Right lung (tissue), 5 donors: ENCODE measurements around the gene GOLGA8B. TPM values are rescaled to one million over a fixed set of nuclear protein-coding genes. Genes with fewer than 3 reads are reported as not detected.
"Not testable (repeated sequence)": the region's sequence is repeated elsewhere in the genome, so short reads cannot be mapped to it uniquely, and the experiment has no call there.

Experiments
- DNase-seq, 2 donors: peaks; one replicate each; pipeline ENCODE4 v3.0.0-alpha.2; 2013
- polyA plus RNA-seq, 5 donors: library from polyadenylated mRNA; unstranded; fragments of 120-200 nt; gene quantifications; one replicate each; pipeline versions ENCODE4 v1.2.1 to v1.2.3, GENCODE V29; 2013; ENCODE audit warnings: inconsistent platforms in 1 of 5, low replicate concordance in 1 of 5; ENCODE audit not compliant: insufficient read length in 5 of 5, insufficient read depth in 1 of 5

The GOLGA8B gene
- polyA plus RNA-seq, 5 donors, result 108 to 251 (median 201) TPM

GRCh38 chr15:34564711-34565110 is 18.7 kb downstream of the GOLGA8B start:
- not testable (repeated sequence) for DNase-seq

DNA sequence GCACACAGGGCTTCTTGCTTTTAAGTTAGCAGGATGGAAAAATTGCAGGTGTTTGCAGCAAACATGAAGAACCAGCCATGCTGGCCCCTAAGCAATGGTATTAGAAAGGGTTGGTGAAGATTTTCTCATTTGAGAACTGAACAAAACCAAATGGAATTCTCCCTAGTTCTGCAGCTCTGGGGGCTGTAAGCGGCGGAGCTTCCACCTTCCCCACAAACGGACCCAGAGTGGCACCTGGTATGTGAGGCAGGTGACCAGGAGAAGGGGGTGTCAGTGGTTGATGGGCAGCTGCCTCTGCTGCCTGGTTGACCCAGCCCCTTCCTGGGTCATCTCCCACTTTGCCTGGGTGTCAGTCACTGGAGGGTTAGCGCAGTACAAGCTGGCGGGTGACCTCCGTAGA is 22.6 kb downstream of the GOLGA8B start:
- not testable (repeated sequence) for DNase-seq

GRCh38 chr15:34559764-34560163 is 23.7 kb downstream of the GOLGA8B start:
- not testable (repeated sequence) for DNase-seq

- DNase-seq, result not testable (repeated sequence)
Measured at GRCh38 chr15:34555162-34555561, 28.3 kb downstream of the GOLGA8B start.

DNA sequence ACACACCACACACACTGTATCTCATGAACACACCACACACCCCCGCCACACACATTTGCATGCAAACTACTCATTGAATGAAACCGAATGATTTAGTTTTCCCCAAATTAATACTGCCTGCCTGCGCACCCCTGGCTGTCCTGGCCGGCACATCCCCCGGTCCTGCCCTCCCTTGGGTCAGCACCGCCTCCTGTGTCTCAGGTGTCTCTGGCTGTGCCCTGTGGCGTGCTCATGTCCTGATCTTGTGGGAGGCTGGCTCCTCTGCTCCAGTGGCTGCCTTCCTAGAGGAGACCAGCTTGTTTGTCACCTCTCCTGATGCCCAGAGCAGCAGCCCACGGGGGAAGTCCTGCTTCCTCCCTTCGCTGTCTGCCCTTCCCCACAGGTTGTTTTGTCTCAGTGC is 28.7 kb downstream of the GOLGA8B start:
- not testable (repeated sequence) for DNase-seq

DNA sequence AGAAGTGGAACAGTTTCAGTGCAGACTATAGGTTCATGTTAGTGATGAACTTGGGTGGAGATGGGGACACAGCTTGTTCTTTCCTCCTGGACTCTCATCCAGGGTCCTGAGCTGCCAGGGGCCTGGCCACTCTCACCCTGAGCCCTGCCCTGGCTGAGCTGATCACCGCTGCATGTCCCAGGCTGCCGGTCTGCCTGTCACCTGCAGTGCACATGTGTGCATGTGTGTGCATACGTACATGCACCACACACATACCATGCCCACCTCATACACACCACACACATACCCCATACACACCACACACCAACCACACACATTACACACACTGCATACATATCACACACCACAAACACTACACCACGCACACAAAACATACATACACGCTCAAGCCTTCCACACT is 29.3 kb downstream of the GOLGA8B start:
- DNase-seq, result not testable (repeated sequence)

GRCh38 chr15:34550129-34550528 is 33.3 kb downstream of the GOLGA8B start:
- DNase-seq, result not testable (repeated sequence)

DNA sequence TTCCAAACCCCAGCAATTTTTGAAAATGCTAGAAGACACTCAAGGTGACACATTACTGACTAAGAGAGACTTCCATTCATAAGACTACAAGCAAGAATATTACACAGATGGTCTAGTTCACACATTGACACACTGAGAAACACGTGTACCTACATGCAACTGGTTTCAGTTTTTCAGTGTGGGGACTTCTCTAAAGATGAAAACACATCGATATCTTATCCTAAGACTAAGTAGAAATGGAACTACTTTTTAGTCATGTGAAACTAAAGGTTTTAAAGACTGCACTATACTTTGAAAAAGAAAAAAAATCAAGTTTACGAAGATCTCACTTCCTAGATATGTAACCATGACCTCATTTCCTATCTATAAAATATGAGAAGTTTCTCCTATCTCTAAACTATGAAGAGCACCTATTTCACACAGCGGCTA is 34.1 kb downstream of the GOLGA8B start:
- not testable (repeated sequence) for DNase-seq

DNA sequence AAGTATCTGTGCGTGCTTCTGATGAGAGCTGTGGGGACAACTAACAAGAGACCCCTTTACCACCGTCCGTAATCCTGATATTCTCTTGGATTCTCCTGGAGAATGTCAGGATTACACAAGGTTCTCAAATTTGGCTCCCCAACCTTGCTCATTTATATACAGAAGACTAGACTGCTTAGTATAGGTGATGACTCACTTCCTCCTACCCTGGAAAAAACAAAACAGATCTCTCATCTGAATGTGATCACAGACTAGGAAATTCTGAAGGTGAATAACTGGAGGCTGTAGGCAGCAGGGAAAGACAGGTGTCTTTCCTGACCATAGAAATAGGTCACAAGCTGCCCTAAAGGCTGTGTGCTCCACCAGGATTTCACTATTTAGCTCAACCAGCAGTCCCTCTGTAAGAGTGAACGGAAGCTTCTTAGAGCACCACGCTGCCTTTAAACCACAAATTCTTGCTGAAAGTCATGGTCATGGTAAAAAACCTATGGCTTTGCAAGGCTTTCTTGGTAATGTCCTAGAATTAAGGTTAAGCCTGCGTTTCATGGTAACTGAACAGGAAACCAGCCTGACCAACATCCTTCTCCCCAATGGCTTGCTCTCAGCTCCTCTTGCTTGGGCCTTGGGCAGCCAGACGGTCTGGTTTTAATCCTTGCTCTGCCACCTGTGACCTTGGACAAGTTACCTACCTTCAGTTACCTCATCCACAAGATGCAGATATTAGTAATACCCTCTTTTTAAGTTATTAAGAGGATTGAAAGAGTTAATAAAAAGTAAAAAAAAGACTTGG is 39.4 kb downstream of the GOLGA8B start:
- DNase-seq, result not testable (repeated sequence)

- not testable (repeated sequence) for DNase-seq
Measured at GRCh38 chr15:34535857-34536256, 47.6 kb downstream of the GOLGA8B start.

Other genes with a start within 250 kb of the GOLGA8B start
- gene SLC12A6, start 245.9 kb downstream of the GOLGA8B start, polyA plus RNA-seq, result 10 to 100 TPM; 18.1 to 39.2 (median 29.9) TPM
- gene NOP10, start 240.5 kb downstream of the GOLGA8B start, polyA plus RNA-seq, result 100 to 1,000 TPM in 4 of 5 donors, 10 to 100 TPM in 1; 97.6 to 131 (median 113) TPM
- under 1 TPM in 2 of 5 donors, not detected in 3; 0.03 to 0.07 TPM for gene NUTM1, start 240.3 kb downstream of the GOLGA8B start, polyA plus RNA-seq
- 10 to 100 TPM; 41.0 to 58.4 (median 42.5) TPM for gene LPCAT4, start 216.5 kb downstream of the GOLGA8B start, polyA plus RNA-seq
- 100 to 1,000 TPM; 176 to 314 (median 201) TPM for gene GOLGA8A, start 145.8 kb downstream of the GOLGA8B start, polyA plus RNA-seq
- gene GJD2, start 171.3 kb upstream of the GOLGA8B start, polyA plus RNA-seq, result under 1 TPM in 1 of 5 donors, not detected in 4; 0.19 TPM
- gene ACTC1, start 211.9 kb upstream of the GOLGA8B start, polyA plus RNA-seq, result 100 to 1,000 TPM in 1 of 5 donors, 10 to 100 TPM in 1, 1 to 10 TPM in 3; 1.3 to 342 (median 4.0) TPM